ENCODE measurements around the gene ABCA3.

ABCA3 gene

DNA sequence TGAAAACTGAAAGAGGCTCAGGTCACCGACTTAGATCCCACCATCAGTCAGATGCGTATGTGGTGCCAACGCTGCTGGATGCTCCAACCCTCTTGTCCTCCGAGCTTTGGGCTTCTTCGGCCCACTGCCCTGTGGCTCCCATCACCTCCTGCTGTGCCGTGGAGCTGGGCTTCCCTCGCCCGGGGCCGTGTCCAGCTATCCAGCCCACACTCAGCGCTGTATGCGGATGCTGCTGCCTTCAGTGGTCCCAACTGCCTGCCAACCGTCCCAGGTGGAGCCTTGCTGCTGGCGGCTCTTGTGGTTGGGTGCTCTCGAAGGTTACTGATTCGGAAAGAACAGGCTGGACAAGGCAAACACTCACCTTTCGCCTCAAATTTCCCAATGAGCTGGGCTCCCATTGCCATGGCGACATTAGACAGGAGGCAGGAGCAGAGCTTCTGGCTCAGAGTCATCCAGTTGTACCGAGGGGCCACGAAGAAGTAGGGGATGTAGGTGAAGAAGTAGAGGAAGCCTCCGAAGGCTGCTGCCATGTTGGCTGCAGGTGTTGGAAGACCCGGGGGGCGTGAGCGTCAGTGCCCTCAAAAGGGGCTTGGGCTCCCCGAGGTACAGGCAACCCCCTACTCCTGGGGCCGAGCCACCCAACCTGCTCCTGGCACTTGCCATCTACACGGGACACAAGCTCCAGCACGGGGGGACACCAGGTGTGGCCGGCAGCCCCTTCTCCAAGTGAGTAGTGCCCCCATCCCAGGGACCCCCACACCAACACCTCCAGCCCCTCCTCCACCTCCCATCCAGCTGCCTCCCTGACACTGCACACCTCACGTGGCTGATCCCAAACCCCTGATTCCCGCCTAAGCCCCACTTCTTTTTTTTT, 32.2 kb downstream of the ABCA3 start:
- DNase-seq: no peak

DNA sequence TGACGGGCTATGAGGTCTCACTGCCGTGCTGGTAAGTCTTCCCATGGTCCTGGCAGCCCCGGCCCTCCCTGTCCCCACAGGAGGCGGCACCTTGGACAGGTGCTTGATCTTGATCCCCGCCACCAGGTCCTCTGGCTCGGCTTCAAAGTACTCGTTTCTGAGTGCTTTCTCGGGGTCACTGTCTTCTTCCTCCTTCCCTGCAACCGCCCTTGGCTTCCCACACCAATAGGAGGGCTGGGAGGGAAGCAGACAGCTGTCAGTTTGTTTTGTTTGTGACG, 40.7 kb downstream of the ABCA3 start:
- DNase-seq: no peak

DNA sequence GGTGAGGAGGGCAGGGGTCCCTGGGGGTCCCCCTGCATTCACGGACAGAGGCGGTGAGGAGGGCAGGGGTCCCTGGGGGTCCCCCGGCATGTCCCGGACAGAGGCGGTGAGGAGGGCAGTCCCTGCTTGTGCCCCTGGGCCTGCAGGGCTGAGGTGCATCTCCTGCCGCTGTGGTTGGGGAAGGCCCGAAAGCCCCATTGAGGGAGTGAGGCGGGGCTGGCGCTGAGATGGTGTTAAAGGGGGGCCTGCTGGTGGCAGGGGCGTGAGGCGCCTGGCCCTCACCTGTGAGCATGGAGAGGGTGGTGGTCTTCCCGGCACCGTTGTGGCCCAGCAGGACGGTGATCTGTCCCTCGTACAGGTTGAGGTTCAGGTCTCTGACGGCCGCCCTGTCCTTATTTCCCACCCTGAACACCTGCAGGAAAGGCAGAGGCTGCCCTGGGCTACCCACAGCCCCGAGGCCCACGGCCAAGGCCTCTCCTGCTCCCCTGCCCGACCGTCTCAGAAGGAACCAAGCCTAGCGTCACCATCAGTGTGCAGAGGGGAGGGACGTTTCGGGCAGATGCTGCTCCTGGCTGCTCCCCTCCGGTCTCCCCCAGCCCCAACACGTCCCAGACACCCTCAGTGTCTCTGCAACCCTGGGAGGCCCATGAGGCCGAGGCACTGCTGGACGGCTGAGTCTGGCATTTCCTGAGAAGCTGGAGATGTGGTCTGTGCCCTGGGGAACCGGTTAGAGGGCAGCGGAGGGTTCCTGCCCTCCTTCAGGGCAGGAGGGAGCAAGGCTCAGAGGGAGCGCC, 41.2 kb downstream of the ABCA3 start:
- DNase-seq: no peak

DNA sequence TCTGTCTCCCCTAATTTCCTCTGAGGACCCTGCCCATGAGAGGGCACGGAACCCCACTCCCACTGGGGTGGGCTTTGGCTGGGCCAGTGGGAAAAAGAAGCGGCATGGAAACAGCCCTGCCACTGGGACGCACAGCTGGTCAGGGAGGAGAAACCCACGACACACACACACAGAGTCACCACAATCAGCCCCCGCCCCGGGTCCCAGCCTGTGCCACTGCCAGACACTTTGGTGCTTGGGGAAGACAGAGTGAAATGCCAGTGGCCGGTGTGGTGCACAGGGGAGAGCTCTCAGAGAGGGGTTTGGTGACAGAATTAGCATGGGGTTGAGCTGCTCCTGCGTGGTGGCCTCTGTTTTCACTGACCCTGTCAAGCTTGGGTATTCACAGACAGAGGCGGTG, 41.9 kb downstream of the ABCA3 start:
- DNase-seq: no peak

DNA sequence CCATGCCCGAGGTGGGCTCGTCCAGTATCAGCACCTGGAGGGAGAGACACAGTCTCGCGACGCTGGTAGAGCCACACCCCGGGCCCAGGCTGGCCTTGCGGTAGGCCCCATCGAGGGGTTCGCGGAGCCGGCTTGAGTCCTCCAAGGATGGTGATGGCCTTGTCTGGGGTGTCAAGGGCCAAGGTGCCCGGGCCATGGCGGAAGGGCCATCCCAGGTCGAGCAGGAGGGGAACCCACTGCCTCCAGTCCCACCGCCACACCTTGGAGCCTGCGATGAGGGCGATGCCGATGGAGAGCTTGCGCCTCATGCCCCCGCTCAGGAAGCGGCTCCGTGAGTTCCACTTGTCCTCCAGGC, 43.0 kb downstream of the ABCA3 start:
- DNase-seq: no peak

DNA sequence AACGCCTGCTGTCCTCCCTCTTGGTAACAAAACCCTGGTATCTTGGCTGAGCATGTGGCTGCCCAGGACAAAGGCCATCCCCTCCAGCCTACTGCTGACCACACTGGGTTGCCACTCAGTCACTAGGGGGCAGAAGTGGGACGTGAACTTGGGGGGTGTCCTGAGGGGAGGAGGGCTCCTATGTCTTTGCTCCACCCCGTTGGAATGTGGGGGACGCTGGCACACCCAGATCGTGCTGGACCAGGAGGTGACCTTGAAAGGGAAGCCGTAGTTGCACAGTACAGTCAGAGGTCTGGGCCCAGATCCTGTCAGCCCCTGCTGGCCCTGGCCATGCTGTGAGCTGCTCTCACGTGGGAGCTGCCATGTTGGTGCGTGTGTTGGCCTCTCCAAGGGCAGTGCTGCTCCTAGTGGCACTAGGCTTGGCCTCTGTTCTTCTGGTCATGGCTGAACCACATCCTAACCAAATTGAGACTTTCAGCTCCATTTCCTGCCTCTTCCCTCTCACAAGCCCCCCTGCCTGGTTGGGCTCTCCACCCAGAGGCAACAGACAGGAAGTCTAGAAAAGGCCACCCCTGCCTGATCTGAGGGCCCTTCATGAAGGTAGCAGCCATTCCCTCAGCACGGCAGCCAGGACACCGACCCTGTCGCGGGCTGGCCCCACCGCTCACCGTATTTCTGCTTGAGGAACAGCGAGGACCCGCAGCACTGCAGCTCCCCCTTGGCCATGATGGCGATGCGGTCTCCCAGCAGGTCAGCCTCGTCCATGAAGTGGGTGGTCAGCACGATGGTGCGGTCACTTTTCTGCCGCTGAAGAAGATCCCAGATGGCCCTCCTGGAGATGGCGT, 43.6 kb downstream of the ABCA3 start:
- DNase-seq: peak; percentile 13

DNA sequence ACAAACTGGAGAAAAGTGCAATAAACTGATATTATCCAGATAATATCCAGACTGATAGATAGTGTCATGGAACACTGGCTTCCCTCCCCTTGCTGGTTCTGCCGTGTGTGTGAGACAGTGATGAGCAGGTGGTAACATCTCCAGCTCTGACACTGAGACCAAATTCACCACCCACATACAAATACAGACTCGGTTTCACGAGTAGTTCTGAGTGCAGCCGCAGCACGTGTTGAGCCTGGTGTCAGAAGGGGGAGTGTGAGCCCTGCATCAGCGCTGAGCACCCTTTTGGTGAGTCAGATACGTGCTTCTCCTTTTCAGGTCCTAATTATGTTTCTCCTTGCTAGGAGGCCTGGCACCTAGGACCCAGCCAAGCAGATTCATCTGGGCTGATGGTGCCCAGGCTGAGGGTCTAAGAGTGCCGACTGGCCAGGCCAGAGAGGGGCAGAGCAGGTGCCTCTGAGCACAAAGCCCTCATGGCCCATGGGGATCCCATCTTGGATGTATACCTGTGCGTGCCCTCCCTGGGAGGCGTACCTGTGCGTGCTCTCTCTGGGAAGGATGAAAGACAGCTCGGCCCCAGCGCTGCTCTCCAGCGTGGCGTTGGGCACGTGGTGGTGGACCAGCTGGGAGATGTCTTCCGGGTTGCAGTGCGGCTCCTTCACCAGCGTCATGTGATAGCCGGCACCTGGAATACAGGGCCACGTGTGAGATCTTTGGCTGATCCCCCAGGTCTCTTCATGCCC, 45.3 kb downstream of the ABCA3 start:
- peak; percentile 2 for DNase-seq

DNA sequence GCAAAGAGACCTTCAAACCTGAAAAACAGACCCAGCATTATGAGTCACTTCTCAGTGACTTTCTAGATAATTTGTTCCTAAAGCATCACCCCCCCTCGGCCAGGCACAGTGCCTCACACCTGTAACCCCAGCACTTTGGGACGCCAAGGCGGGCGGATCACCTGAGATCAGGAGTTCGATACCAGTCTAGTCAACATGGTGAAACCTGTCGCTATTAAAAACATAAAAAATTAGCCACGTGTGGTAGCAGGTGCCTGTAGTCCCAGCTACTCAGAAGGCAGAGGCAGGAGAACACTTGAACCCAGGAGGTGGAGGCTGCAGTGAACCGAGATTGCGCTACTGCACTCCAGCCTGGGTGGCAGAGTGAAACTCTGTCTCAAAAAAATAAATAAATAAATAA, 48.3 kb downstream of the ABCA3 start:
- no peak for DNase-seq

DNA sequence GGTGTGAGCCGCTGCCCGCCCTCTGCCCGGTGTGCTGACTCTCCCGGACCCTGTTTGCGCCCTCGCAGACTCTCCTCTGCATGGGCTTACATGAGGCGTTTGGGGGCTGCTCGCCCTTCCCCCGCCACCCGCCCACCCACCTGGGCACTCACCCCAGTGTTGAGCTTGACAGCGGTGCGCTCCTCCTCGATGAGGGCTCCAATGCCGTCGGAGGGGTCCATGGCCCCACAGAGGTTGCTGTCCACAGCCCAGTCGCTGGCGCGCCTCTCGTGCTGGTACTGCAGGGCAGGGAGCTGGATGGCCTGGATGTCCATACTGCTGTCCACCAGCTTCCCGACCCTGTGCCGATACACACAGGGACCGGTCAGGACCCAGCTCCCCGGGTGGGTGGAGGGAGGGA, 51.2 kb downstream of the ABCA3 start:
- no peak for DNase-seq

DNA sequence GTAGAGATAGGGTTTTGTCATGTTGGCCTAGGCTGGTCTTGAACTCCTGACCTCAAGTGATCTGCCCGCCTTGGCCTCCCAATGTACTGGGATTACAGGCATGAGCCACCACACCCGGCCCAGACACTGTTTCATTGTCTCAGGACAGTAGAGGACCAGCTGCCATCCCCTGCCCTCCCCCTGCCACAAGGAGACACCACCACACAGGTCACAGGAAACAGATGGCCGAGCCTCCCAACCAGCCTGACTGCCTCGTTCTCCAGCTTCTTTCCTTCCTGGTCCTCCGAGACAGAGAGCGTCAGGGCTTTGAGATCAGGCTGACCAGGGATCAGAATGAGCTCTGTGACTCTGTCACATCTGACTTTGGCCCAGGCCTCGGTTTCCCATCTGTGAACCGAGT, 51.8 kb downstream of the ABCA3 start:
- no peak for DNase-seq

DNA sequence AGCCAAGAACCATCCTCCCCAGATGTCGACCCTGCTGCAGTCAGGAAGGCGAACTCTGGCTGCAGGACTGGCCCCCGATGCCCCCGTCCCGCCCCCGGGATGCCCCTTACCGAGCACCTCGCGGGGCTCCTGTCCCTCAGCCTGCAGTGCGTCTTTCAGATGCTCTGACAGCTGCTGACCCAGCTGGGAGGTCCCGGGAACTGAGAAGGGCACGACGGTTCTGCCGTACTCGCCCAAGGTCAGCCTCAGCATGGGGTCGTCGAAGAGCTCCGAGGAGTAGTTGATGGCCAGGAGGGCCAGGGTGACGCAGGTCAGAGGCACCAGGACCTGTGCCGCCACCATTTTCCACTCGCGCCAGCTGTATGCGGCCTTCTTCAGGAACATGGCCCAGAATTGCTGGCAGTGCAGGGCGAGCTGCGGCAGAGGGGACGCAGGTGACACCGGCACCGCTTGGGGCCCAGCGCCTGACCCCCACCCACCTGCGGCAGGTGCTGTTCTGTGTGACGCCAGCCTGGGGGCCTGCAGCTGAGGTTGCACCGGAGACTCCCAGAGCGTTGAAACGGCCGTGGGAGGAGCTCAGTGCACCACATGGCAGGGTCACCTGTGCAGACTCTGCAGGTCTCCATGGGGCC, 52.5 kb downstream of the ABCA3 start:
- DNase-seq: no peak

DNA sequence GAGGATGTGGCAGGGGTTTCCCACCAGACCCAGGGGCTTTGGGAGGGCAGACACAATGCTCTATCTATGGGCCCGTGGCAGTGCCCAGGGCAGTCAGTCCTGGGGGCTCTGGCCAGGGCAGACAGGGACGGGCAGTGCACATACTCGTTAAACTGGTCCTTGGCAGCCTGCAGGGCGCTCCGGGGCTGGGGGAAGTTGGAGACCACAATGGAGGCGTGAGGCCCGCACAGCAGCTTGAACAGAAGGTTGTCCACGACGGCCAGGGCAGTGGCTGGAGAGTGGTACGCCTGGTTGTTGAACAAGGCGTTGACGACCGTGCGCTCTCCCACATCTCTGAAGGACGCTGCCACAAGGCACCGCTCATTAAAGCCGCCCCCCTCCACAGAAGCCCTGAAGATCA, 54.0 kb downstream of the ABCA3 start:
- no peak for DNase-seq

DNA sequence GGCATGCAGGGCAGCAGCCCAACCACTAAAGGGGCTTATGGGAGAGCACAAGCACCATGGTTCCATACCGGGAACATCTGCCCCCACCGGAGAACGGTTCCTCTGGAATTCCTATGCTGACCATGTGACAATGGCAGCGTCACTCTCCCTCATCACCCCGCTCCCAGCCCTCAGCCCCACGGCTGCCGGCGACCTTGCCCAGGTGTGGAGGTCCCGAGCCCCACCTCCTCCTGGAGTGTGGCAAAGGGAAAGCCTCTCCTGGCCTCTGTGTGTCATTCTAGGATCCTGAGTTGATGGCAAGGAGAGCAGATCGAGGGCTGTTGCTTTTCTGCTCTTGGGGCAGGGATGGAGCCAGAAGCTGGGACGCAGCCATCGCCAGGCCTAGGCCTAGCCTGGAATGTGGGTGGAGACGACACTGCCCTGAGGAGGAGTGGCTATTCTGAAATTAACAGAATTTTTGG, 54.8 kb downstream of the ABCA3 start:
- no peak for DNase-seq

DNA sequence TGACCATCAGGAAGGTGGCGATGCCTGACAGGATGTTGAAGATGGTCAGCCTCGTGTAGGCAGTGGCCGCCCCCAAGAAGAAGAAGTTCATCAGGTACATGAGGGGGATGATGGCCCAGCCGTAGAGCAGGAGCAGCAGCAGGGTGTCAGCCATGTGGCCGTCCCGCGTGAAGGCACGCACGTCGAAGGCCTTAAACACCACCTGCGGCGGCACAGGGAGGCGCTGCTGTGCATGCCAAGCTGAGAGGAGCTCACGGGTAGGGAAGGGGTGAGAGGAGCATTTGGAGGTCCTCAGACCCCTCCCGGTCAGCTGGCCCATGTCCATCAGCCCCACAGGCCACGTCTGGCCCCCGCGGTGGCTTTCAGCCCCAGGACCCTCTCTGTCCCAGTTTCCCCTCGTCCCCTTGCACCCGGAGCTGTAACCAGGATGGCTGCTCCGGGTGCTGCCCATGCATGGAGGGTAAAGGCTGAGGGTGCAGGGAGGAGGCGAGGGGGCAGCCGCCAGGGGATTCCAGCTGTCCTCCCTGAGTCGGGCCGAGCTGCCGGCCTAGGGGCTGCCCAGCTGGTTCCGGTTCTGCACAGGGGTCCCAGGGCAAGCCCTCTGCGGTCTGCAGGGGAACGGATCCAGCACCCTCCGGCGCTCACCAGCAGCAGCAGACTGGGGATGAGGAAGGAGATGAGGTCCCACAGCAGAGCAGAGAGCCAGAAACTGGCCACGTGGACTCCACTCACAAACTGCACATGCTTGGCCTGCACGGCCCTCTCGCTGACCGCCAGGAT, 55.5 kb downstream of the ABCA3 start:
- DNase-seq: no peak

DNA sequence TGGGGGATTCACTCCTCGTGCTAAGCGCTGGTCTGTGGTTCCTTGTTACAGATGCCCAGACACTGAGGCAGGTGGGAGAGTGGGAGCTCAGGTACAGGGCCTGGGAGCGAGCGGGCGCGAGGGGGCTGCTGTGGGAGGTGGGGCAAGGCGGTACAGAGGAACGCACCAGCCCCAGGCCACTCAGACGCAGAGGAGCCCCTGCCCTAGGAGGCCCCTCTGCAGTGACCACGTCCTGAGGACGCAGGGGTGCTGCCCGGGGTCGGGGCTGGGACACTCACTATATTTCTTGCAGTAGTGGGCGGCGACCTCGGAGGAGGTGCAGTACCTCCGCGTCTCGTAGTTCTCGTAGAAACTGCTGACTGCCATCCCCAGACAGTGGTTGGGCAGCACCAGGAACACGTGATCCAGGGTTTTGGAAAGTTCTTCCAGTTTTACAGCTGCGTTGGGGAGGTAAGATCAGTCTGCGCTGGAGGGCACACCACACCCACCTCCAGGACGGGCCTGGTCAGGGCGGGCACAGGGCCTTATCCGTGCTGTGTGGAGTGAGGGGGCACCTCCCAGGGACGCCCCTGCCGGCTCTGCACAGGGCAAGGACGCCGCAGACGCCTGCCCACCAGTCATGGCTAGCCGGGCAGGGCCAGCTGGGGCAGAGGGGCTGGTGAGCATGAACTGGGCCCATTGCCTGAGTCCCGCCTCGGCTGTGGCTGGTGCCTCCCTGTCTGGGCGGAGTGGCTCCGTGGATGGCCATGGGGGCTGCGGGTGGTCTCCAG, 56.3 kb downstream of the ABCA3 start:
- DNase-seq: no peak

DNA sequence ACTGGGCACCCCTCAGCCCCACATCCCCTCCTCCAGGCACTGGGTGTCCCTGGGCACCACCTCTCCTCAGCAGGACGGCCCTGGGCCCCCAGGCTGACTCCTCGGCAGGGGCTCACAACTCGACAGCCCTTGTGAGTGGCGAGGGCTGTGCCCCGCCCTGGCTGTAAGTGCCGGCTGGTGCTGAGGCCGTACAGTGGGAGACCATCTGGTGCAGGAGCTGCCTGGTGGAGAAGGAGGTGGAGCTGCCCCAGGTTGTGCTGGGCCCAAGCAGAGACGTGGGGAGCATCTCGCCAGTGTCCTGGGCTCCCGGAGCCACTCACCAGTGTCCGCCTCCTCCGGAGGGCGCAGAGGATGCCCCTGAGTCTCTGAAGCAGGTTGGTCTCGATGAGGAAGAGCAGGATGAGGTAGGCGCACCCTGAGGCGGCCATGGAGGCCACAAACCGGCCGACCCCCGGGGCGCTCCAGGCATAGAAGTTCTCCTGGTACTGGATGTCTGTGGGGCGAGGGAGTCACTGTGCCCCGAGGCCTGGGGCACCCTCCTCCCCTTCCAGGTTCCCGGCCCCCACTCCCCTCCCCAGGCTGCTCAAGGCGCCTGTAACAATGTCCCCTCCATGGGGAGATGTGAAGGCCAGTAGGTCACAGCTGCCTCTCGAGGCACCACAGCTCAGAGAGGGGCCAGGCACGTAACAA, 57.5 kb downstream of the ABCA3 start:
- DNase-seq: no peak

DNA sequence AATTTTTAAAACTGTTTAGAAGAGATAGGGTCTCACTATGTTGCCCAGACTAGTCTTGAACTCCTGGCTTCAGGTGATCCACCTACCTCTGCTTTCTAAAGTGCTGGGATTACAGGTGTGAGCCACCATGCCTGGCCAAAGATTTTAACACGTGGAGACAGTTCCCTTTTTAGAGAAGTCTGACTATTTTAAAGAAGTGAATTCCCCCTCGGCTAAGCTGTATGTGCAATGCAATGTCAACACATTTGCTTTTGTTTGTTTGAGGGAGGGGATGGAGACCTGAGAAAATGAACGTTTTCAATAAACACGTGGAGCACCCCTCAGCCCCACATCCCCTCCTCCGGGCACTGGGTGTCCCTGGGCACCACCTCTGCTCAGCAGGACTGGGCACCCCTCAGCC, 58.3 kb downstream of the ABCA3 start:
- no peak for DNase-seq

DNA sequence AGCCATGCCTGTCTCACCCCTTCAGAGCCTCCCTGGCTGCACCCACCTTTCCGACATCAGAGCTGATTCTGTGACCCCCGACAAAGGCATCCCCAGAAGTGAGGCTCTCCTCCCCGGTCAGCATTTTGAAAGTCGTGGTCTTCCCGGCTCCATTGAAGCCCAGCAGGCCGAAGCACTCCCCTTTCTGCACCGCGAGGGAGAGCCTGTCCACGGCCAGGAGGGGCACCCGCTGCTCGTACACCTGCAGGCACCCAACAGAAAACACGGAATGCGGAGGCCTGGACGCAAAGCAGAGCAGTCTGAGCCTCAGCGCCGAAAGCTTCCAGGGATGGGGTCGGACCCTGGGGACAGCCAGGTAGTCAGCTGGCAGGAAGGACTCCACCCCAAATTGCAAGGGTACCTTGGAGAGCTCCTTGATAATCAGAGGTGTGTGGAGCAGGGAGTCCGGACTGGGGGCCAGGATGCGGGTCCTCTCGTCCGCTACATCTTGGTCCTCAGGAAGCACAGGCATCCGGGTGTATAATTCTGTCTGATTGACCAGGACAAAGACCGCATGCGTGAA, 59.5 kb downstream of the ABCA3 start:
- DNase-seq: no peak

DNA sequence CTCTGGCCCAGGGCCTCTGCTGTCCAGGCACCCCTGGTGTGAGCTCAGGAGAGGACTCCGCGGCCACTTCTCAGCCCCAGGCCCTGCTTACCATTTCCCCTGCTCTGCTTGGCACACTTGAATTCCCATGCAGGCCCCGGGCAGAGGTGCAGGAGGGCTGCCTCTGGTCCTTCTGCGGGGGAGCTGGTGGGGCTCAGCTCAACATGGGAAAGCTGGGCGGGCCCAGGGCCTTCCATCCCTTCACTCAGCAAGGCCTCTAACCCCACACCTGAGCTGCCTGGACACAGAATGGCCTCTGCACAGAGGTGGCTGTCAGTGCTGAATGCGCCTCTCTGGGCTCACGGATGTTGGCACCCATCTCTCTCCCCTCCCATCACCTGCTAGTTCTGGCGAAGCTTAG, 60.1 kb downstream of the ABCA3 start:
- DNase-seq: no peak

Data from CD4-positive, alpha-beta T cell treated with Interleukin-21 for 1 hour (primary cell).